ENCODE results near the gene TADA3.

- TF ChIP-seq CTCF (IDR thresholded peaks at IDR 0.05; ENCODE audit: extremely low read depth in 1 of 2, insufficient read depth in 1 of 2, low read depth in 1 of 2, low read length in 2 of 2) (no peak), EZH2 (IDR thresholded peaks at IDR 0.05; ENCODE audit: borderline replicate concordance, low read depth, low read length, severe bottlenecking) (no peak), POLR2AphosphoS5 (IDR thresholded peaks at IDR 0.05; ENCODE audit: insufficient read depth, low read depth, low read length) (no peak), JUN (IDR thresholded peaks at IDR 0.05; ENCODE audit: borderline replicate concordance, insufficient read depth, insufficient read length, low read depth) (no peak), MAX (IDR thresholded peaks at IDR 0.05; ENCODE audit: insufficient read depth, insufficient read length) (no peak), FOS (IDR thresholded peaks at IDR 0.05; ENCODE audit: borderline replicate concordance, insufficient read depth, low read length) (no peak), POLR2A (IDR thresholded peaks at IDR 0.05; ENCODE audit: low read depth, low read length) (no peak), MYC (IDR thresholded peaks at IDR 0.05; ENCODE audit: low read depth, low read length) (no peak), GATA2 (IDR thresholded peaks at IDR 0.05; ENCODE audit: insufficient read depth, insufficient read length, low read depth, low read length) (no peak)
These were observed 42.5 kb upstream of the TADA3 start for GRCh38 chr3:9834520-9835380.
